Measurements from ENCODE around the gene ATF2. TPM values are rescaled to one million over a fixed set of nuclear protein-coding genes. Genes with fewer than 3 reads are reported as not detected.

Gene ATF2
- total RNA-seq, 1 donor from 2014 or later, result 32.1 TPM

GRCh38 chr2:175195012-175195411, 27.0 kb upstream of the ATF2 start:
- FAIRE-seq (no peak), DNase-seq (ENCODE audit: low read depth) (no peak)
- H3K27me3 ChIP-seq (ENCODE audit: control insufficient read depth, insufficient read depth, low read length), result no peaks in the 10 kb centered on the region
- H3K36me3 ChIP-seq (ENCODE audit: control insufficient read depth, insufficient read depth, low read length), result no peaks in the 10 kb centered on the region
- H3K4me3 ChIP-seq (ENCODE audit: low read depth, low read length), result no peak overlapping the region
- TF ChIP-seq CTCF (IDR thresholded peaks at IDR 0.05; ENCODE audit: insufficient read depth, low read length, severe bottlenecking), result no peak

- TF ChIP-seq CTCF (IDR thresholded peaks at IDR 0.05; ENCODE audit: insufficient read depth, low read length, severe bottlenecking), result no peak
- no peak for FAIRE-seq
- Histone ChIP-seq H3K4me3 (ENCODE audit: low read depth, low read length) (no peak overlapping the region), H3K27me3 (ENCODE audit: control insufficient read depth, insufficient read depth, low read length) (no peaks in the 10 kb centered on the region), H3K36me3 (ENCODE audit: control insufficient read depth, insufficient read depth, low read length) (no peaks in the 10 kb centered on the region)
- DNase-seq (ENCODE audit: low read depth), result no peak
These were observed 20.8 kb upstream of the ATF2 start for GRCh38 chr2:175188761-175189160.

- DNase-seq (ENCODE audit: low read depth) (peak; percentile 45), FAIRE-seq (no peak)
- TF ChIP-seq CTCF (IDR thresholded peaks at IDR 0.05; ENCODE audit: insufficient read depth, low read length, severe bottlenecking), result peak; percentile 38
- no peaks in the 10 kb centered on the region for H3K27me3 ChIP-seq (ENCODE audit: control insufficient read depth, insufficient read depth, low read length)
- H3K4me3 ChIP-seq (ENCODE audit: low read depth, low read length), result no peak overlapping the region
- H3K36me3 ChIP-seq (ENCODE audit: control insufficient read depth, insufficient read depth, low read length), result no peaks in the 10 kb centered on the region
These were observed 19.4 kb upstream of the ATF2 start for GRCh38 chr2:175187378-175187777.

- TF ChIP-seq CTCF (IDR thresholded peaks at IDR 0.05; ENCODE audit: insufficient read depth, low read length, severe bottlenecking), result no peak
- no peak for FAIRE-seq
- no peaks in the 10 kb centered on the region for H3K27me3 ChIP-seq (ENCODE audit: control insufficient read depth, insufficient read depth, low read length)
- no peak overlapping the region for H3K4me3 ChIP-seq (ENCODE audit: low read depth, low read length)
- no peak for DNase-seq (ENCODE audit: low read depth)
- H3K36me3 ChIP-seq (ENCODE audit: control insufficient read depth, insufficient read depth, low read length), result peaks cover 2% of the 10 kb centered on the region
These were observed 15.7 kb upstream of the ATF2 start for GRCh38 chr2:175183674-175184073.

- H3K27me3 ChIP-seq (ENCODE audit: control insufficient read depth, insufficient read depth, low read length), result no peaks in the 10 kb centered on the region
- peak overlapping the region; percentile 98 for H3K4me3 ChIP-seq (ENCODE audit: low read depth, low read length)
- DNase-seq (ENCODE audit: low read depth) (no peak), FAIRE-seq (no peak)
- H3K36me3 ChIP-seq (ENCODE audit: control insufficient read depth, insufficient read depth, low read length), result peaks cover 6% of the 10 kb centered on the region
- no peak for TF ChIP-seq CTCF (IDR thresholded peaks at IDR 0.05; ENCODE audit: insufficient read depth, low read length, severe bottlenecking)
These were observed 13.9 kb upstream of the ATF2 start for GRCh38 chr2:175181877-175182308.

- H3K27me3 ChIP-seq (ENCODE audit: control insufficient read depth, insufficient read depth, low read length), result no peaks in the 10 kb centered on the region
- H3K36me3 ChIP-seq (ENCODE audit: control insufficient read depth, insufficient read depth, low read length), result peaks cover 6% of the 10 kb centered on the region
- peak; percentile 83 for DNase-seq (ENCODE audit: low read depth)
- no peak for FAIRE-seq
- H3K4me3 ChIP-seq (ENCODE audit: low read depth, low read length), result peak within 1 kb of the TSS; percentile 98
- no peak for TF ChIP-seq CTCF (IDR thresholded peaks at IDR 0.05; ENCODE audit: insufficient read depth, low read length, severe bottlenecking)
These were observed 13.3 kb upstream of the ATF2 start, which contains the start of gene ATP5MC3 for GRCh38 chr2:175181104-175181876. Gene ATP5MC3, minus strand, starts transcription at chr2:175181710. Its CDS starts 317 bp downstream, at chr2:175181393.
